H1 (cell line): ENCODE data around the gene ZIM2. TPM values are rescaled to one million over a fixed set of nuclear protein-coding genes. Genes with fewer than 3 reads are reported as not detected.

Experiments used
- CTCF ChIA-PET: fragments of 300-600 bp; sonication (Branson Sonifier 250); formaldehyde crosslinking; loops from one replicate; lab custom pipeline; 2021; ENCODE audit not compliant: partially characterized antibody; lab: Charles Lee
- POLR2A ChIA-PET: fragments of 300-600 bp; sonication (Branson Sonifier 250); formaldehyde crosslinking; loops from one replicate; lab custom pipeline; 2021; ENCODE audit warnings: inconsistent platforms; ENCODE audit not compliant: partially characterized antibody; lab: Charles Lee
- DNase-seq, 2 experiments: peaks; one replicate each; pipeline versions ENCODE4 v3.0.0 to v3.0.0-alpha.2; 2010 to 2022; ENCODE audit warnings: low spot score in 2 of 2, low read depth in 1 of 2, mixed read lengths in 1 of 2
- FAIRE-seq: peaks from 2 replicates; lab custom pipeline; 2011; peaks lifted over from hg19 to GRCh38; lab: Jason Lieb, UNC
- H2AFZ ChIP-seq: 2 replicates; pipeline ENCODE4 v1.8.1; 2012; ENCODE audit warnings: low read length, inconsistent platforms
- H2AK5ac ChIP-seq: 2 replicates; pipeline ENCODE4 v1.6.1; 2013; ENCODE audit warnings: low read depth, low read length
- H2BK120ac ChIP-seq: replicated peaks from 2 replicates; pipeline ENCODE3; 2013; ENCODE audit warnings: low read depth, low read length, inconsistent platforms
- H2BK12ac ChIP-seq: 2 replicates; pipeline ENCODE4 v1.6.1; 2013; ENCODE audit warnings: low read depth, low read length
- H2BK15ac ChIP-seq: 2 replicates; pipeline ENCODE4 v1.6.1; 2013; ENCODE audit warnings: low read length
- H2BK20ac ChIP-seq: 2 replicates; pipeline ENCODE4 v1.6.1; 2013; ENCODE audit warnings: low read length
- H2BK5ac ChIP-seq: 2 replicates; pipeline ENCODE4 v1.6.1; 2013; ENCODE audit warnings: low read depth, low read length
- H3K14ac ChIP-seq: 2 replicates; pipeline ENCODE4 v1.6.1; 2013; ENCODE audit warnings: inconsistent platforms; ENCODE audit not compliant: insufficient read length
- H3K18ac ChIP-seq: 2 replicates; pipeline ENCODE4 v1.6.1; 2013; ENCODE audit warnings: low read length; ENCODE audit errors: extremely low read depth
- H3K23ac ChIP-seq: 2 replicates; pipeline ENCODE4 v1.6.1; 2013; ENCODE audit warnings: inconsistent platforms; ENCODE audit not compliant: insufficient read length
- H3K23me2 ChIP-seq: 2 replicates; pipeline ENCODE4 v1.6.1; 2013; ENCODE audit warnings: low read depth, low read length
- H3K27ac ChIP-seq: 2 replicates; pipeline ENCODE4 v1.6.1; 2011; ENCODE audit warnings: low read depth, low read length, inconsistent platforms
- H3K27me3 ChIP-seq, 4 experiments: replicated peaks in 1 of 4; 1 replicate in 1 of 4; 2 replicates in 3 of 4; pipeline versions ENCODE4 v1.6.1 to v1.8.1; 2011 to 2013; ENCODE audit warnings: low read length in 3 of 4, mild to moderate bottlenecking in 3 of 4, inconsistent platforms in 2 of 4, mixed read lengths in 2 of 4, moderate library complexity in 1 of 4; ENCODE audit not compliant: control insufficient read depth in 3 of 4, insufficient read depth in 3 of 4; ENCODE audit errors: extremely low read depth in 1 of 4
- H3K36me3 ChIP-seq, 4 experiments: 2 replicates each; pipeline versions ENCODE4 v1.6.1 to v1.8.1; 2011 to 2013; ENCODE audit warnings: mild to moderate bottlenecking in 4 of 4, low read length in 3 of 4, moderate library complexity in 2 of 4, control low read depth in 1 of 4, inconsistent platforms in 1 of 4; ENCODE audit not compliant: insufficient read depth in 4 of 4, control insufficient read depth in 2 of 4
- H3K4ac ChIP-seq: replicated peaks from 2 replicates; pipeline ENCODE3; 2013; ENCODE audit warnings: low read length, low read depth, mixed read lengths, inconsistent platforms; ENCODE audit not compliant: insufficient read length
- H3K4me1 ChIP-seq, 4 experiments: replicated peaks in 1 of 4; 1 replicate in 1 of 4; 2 replicates in 3 of 4; pipeline versions ENCODE4 v1.6.1 to v1.8.1; 2011 to 2013; ENCODE audit warnings: low read length in 3 of 4, inconsistent platforms in 2 of 4, mixed read lengths in 1 of 4; ENCODE audit not compliant: insufficient read depth in 4 of 4, control insufficient read depth in 3 of 4
- H3K4me2 ChIP-seq, 2 experiments: 2 replicates each; pipeline versions ENCODE4 v1.6.1 to v1.8.1; 2011 to 2013; ENCODE audit warnings: low read depth in 2 of 2, low read length in 2 of 2, control low read depth in 1 of 2, inconsistent platforms in 1 of 2, mild to moderate bottlenecking in 1 of 2; ENCODE audit not compliant: insufficient read depth in 1 of 2
- H3K4me3 ChIP-seq, 4 experiments: fragments of 200-600, 300-600 bp in 1 of 4; sonication (generic), shearing (Covaris generic), sonication (Bioruptor Twin) in 1 of 4; 2 replicates each; pipeline versions ENCODE4 v1.5.1 to v1.8.1; 2011 to 2016; ENCODE audit warnings: low read length in 4 of 4, low read depth in 3 of 4, control low read depth in 2 of 4, inconsistent platforms in 2 of 4, mild to moderate bottlenecking in 2 of 4, mixed read lengths in 1 of 4, moderate library complexity in 1 of 4; ENCODE audit not compliant: insufficient read depth in 2 of 4; ENCODE audit errors: extremely low read depth in 1 of 4
- H3K56ac ChIP-seq: replicated peaks from 2 replicates; pipeline ENCODE3; 2013; ENCODE audit warnings: low read depth, mild to moderate bottlenecking, mixed read lengths, low read length, inconsistent platforms; ENCODE audit not compliant: insufficient read length
- H3K79me1 ChIP-seq: 2 replicates; pipeline ENCODE4 v1.6.1; 2013; ENCODE audit warnings: low read depth, low read length, control low read depth
- H3K79me2 ChIP-seq, 2 experiments: 2 replicates each; pipeline versions ENCODE4 v1.6.1 to v1.8.1; 2012 to 2013; ENCODE audit warnings: low read length in 2 of 2, mild to moderate bottlenecking in 2 of 2, inconsistent platforms in 1 of 2; ENCODE audit not compliant: insufficient read depth in 2 of 2, control insufficient read depth in 1 of 2
- H3K9ac ChIP-seq, 4 experiments: replicated peaks in 1 of 4; 1 replicate in 1 of 4; 2 replicates in 3 of 4; pipeline versions ENCODE4 v1.6.1 to v1.8.1; 2011 to 2013; ENCODE audit warnings: low read depth in 3 of 4, low read length in 3 of 4, control low read depth in 2 of 4, mild to moderate bottlenecking in 2 of 4, moderate library complexity in 2 of 4, inconsistent platforms in 1 of 4; ENCODE audit errors: extremely low read depth in 1 of 4
- H3K9me3 ChIP-seq, 2 experiments: 2 replicates each; pipeline versions ENCODE4 v1.6.1 to v1.8.1; 2012 to 2013; ENCODE audit warnings: mild to moderate bottlenecking in 2 of 2, moderate library complexity in 2 of 2, control low read depth in 1 of 2, inconsistent platforms in 1 of 2, low read depth in 1 of 2, low read length in 1 of 2, mixed read lengths in 1 of 2; ENCODE audit not compliant: insufficient read depth in 2 of 2
- H4K20me1 ChIP-seq, 2 experiments: replicated peaks in 1 of 2; 2 replicates each; pipeline versions ENCODE3 to v1.8.1; 2011 to 2013; ENCODE audit warnings: inconsistent platforms in 2 of 2, low read length in 2 of 2, mild to moderate bottlenecking in 1 of 2; ENCODE audit not compliant: insufficient read depth in 2 of 2, control insufficient read depth in 1 of 2
- H4K5ac ChIP-seq: 2 replicates; pipeline ENCODE4 v1.6.1; 2013; ENCODE audit warnings: low read length, low read depth, mixed read lengths, inconsistent platforms; ENCODE audit not compliant: insufficient read length
- H4K8ac ChIP-seq: 2 replicates; pipeline ENCODE4 v1.8.0; 2013; ENCODE audit warnings: mild to moderate bottlenecking, moderate library complexity, low read length, inconsistent platforms; ENCODE audit not compliant: insufficient read depth; ENCODE audit errors: extremely low read depth
- H4K91ac ChIP-seq: replicated peaks from 2 replicates; pipeline ENCODE3; 2013; ENCODE audit warnings: low read length, mixed read lengths, inconsistent platforms; ENCODE audit not compliant: insufficient read length
- KDM4A ChIP-seq: IDR thresholded peaks from one replicate; pipeline ENCODE4 v1.7.1; 2012; ENCODE audit warnings: low read depth, mild to moderate bottlenecking, moderate library complexity, low read length, inconsistent platforms; ENCODE audit not compliant: severe bottlenecking
- PHF8 ChIP-seq: fragments of 200-600 bp; sonication (generic); conservative IDR thresholded peaks from 2 replicates; pipeline ENCODE4 v1.7.1; 2012; ENCODE audit warnings: low read depth, mild to moderate bottlenecking, inconsistent platforms, low read length, moderate library complexity
- RBBP5 ChIP-seq: IDR thresholded peaks from 2 replicates; pipeline ENCODE4 v1.7.1; 2012; ENCODE audit warnings: low read depth, mild to moderate bottlenecking, inconsistent platforms, low read length, moderate library complexity, borderline replicate concordance
- RNF2 ChIP-seq: fragments of 200-900, 300-1000 bp; sonication (generic); IDR thresholded peaks from 2 replicates; pipeline ENCODE4 v1.7.1; 2016; ENCODE audit warnings: borderline replicate concordance, low read depth, mild to moderate bottlenecking, antibody characterized with exemption, low read length; ENCODE audit not compliant: poor library complexity, severe bottlenecking; ENCODE audit errors: missing control alignments
- SIN3A ChIP-seq, 2 experiments: IDR thresholded peaks in 1 of 2; conservative IDR thresholded peaks in 1 of 2; 2 replicates each; pipeline ENCODE4 v1.6.1; 2011 to 2012; ENCODE audit warnings: low read length in 2 of 2, improper control_type of control experiment in 1 of 2, low read depth in 1 of 2, mild to moderate bottlenecking in 1 of 2
- SUZ12 ChIP-seq: fragments of 200-600 bp; sonication (generic); IDR thresholded peaks from 2 replicates; pipeline ENCODE4 v1.6.1; 2012; ENCODE audit warnings: mild to moderate bottlenecking, inconsistent platforms, low read length, moderate library complexity, mixed read lengths
- WGBS, 2 experiments: shearing (Covaris generic) in 1 of 2; methylation state at CpG; one replicate each; pipeline versions ENCODE4 v1.1.6 to v1.1.7; 2013 to 2015; ENCODE audit warnings: low lambda C conversion rate in 2 of 2, mixed read lengths in 2 of 2, inconsistent platforms in 1 of 2, low coverage in 1 of 2, missing lambda C conversion rate in 1 of 2; ENCODE audit not compliant: insufficient replicate concordance in 2 of 2, insufficient coverage in 1 of 2, insufficient read length in 1 of 2; ENCODE audit errors: extremely low coverage in 1 of 2, missing lambda C conversion rate in 1 of 2; 5-methylcytosine and 5-hydroxymethylcytosine counted together
- polyA plus RNA-seq, 7 experiments: library from polyadenylated mRNA; depleted of rRNA in 3 of 7; stranded (reverse) in 5 of 7; unstranded in 2 of 7; fragments of >200 nt in 5 of 7; fragments of 200-250 nt in 2 of 7; gene quantifications; 1 replicate in 5 of 7; 2 replicates in 1 of 7; 4 replicates in 1 of 7; pipeline versions ENCODE4 v1.2.1 to v1.2.3, GENCODE V29; 2011 to 2013; ENCODE audit warnings: missing spikeins in 2 of 7, mixed read lengths in 2 of 7
- total RNA-seq: library from RNA; stranded (reverse); fragmentation: NEBNext Ultra II Directional; extraction: Animal tissue kit (Norgen Biotek cat#: 25700); gene quantifications from 2 replicates; pipeline ENCODE4 v1.2.1, GENCODE V29; 2021
- TF ChIP-seq, protein P1 (sequence below): IDR thresholded peaks from 2 replicates; pipeline ENCODE4 v1.6.1; 2012; ENCODE audit warnings: inconsistent platforms

ZIM2 gene
- total and polyA plus RNA-seq, 2 of the 8 experiments (the other 6 are each of a cell fraction or from before 2014, with no cell fraction given), result not detected

DNA sequence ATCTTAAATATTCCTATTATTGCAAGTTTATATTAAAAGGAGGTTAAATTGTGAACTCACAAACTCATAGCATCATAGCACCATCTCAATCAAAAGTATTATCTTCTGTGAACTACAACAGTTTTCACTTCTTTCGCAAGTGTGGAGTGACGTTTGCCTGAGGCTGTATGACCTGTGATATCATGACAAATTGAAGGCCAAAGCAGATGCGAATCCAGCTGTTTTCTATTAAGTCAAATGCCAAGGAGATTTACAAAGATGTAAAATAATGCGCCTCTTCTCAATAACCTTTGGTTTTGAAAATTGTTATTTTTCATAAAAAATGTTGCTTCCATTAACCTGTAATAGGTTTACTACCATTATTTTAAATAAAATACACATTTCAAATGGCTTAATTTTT is 7.6 kb upstream of the ZIM2 start:
- Histone ChIP-seq H2BK15ac (no peak overlapping the region), H2AFZ (no peak overlapping the region), H3K18ac (no peak overlapping the region), H3K27me3 (no peaks in the 10 kb centered on the region), H3K9ac (no peak overlapping the region), H3K4me3 (no peak overlapping the region), H3K4ac (no peak overlapping the region), H2AK5ac (no peak overlapping the region), H3K9me3 (peaks cover 47 to 57% of the 10 kb centered on the region in 2 experiments), H4K8ac (no peak overlapping the region), H2BK5ac (no peak overlapping the region), H3K27ac (no peak overlapping the region), H2BK12ac (no peak overlapping the region), H4K91ac (no peak overlapping the region), H3K36me3 (no peaks in the 10 kb centered on the region), H3K56ac (no peak overlapping the region), H2BK120ac (no peak overlapping the region), H4K20me1 (no peaks in the 10 kb centered on the region), H4K5ac (no peak overlapping the region), H3K79me2 (no peaks in the 10 kb centered on the region), H3K4me2 (no peak overlapping the region), H3K79me1 (no peaks in the 10 kb centered on the region), H3K4me1 (no peaks in the 10 kb centered on the region), H3K14ac (no peak overlapping the region), H3K23me2 (no peaks in the 10 kb centered on the region), H3K23ac (no peak overlapping the region), H2BK20ac (no peak overlapping the region)
- FAIRE-seq, result no peak
- POLR2A ChIA-PET, result no interaction called here
- CTCF ChIA-PET, result no interaction called here
- WGBS, 2 experiments, result 83% methylated on average over 4 of the region's 4 CpGs; no CpG with 5 or more reads in 1 of the 2 experiments
- TF ChIP-seq SIN3A (conservative IDR thresholded peaks at IDR 0.05 in 1 of 2, IDR thresholded peaks at IDR 0.05 in 1 of 2; ENCODE audit: low read depth in 1 of 2, low read length in 2 of 2) (no peak), RBBP5 (no peak), KDM4A (no peak), SUZ12 (no peak), PHF8 (no peak), RNF2 (no peak)
- TF ChIP-seq, protein P1, sequence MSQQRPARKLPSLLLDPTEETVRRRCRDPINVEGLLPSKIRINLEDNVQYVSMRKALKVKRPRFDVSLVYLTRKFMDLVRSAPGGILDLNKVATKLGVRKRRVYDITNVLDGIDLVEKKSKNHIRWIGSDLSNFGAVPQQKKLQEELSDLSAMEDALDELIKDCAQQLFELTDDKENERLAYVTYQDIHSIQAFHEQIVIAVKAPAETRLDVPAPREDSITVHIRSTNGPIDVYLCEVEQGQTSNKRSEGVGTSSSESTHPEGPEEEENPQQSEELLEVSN, result no peak
- DNase-seq, result no peak
